HL-60 (cell line): ENCODE measurements around the gene TPK1.

Experiments
- CTCF ChIP-seq: IDR thresholded peaks from one replicate; pipeline ENCODE4 v1.5.1; 2011; ENCODE audit warnings: low read length, control low read depth, inconsistent platforms; ENCODE audit not compliant: insufficient read depth
- GABPA ChIP-seq: IDR thresholded peaks from 2 replicates; pipeline ENCODE4 v1.6.1; 2012; ENCODE audit warnings: low read depth
- POLR2AphosphoS5 ChIP-seq: IDR thresholded peaks from 2 replicates; pipeline ENCODE4 v1.6.1; 2012; ENCODE audit warnings: low read depth
- REST ChIP-seq: IDR thresholded peaks from 2 replicates; pipeline ENCODE4 v1.6.1; 2012; ENCODE audit warnings: low read depth; ENCODE audit not compliant: insufficient replicate concordance

GRCh38 chr7:144516729-144517525 lies 318.9 kb downstream of the TPK1 start:
- TF ChIP-seq CTCF (no peak), POLR2AphosphoS5 (no peak), GABPA (no peak), REST (no peak)
